Left hindlimb (tissue), 1 donor: ENCODE measurements around the gene DCX.

Experiments
- DNase-seq: peaks from one replicate; pipeline ENCODE4 v3.0.0-alpha.2; 2018

DCX gene

DNA sequence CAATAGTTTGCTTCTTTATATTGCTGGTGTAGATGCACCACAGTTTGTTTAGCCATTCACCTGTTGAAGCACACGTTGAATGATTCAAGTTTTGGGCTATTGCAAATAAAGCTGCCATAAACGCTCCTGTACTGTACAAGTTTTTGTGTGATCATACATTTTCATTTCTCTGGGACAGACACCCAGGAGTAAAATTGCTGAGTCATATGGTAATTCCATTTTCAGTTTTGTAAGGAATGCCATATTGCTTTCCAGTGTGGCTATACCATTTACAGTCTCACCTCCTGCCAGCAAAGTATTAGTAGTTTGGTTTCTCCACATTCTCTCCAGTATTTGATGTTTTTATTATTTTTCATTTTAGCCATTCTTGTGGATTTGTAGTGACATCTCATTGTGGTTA lies 109.7 kb downstream of the DCX start:
- DNase-seq = no peak

DNA sequence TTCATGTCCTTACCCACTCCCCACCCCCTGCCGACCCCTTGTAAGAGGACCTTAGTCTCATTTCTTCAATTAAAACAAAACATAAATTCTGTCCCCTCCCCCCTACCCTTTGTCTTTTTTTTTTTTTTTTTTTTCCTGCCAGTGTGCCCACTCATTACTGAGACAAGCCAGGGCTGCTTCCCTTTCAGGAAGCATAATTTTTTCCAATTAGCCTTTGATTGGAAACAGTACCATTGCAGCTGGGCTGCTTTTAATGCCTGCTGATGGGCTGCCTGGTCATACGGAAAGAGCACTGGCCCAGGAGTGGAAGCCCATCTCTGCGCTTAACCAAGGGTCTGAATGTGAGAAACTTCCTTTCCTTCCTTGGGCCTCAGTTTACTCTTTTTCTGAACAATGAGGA lies 123.2 kb downstream of the DCX start:
- DNase-seq = no peak

DNA sequence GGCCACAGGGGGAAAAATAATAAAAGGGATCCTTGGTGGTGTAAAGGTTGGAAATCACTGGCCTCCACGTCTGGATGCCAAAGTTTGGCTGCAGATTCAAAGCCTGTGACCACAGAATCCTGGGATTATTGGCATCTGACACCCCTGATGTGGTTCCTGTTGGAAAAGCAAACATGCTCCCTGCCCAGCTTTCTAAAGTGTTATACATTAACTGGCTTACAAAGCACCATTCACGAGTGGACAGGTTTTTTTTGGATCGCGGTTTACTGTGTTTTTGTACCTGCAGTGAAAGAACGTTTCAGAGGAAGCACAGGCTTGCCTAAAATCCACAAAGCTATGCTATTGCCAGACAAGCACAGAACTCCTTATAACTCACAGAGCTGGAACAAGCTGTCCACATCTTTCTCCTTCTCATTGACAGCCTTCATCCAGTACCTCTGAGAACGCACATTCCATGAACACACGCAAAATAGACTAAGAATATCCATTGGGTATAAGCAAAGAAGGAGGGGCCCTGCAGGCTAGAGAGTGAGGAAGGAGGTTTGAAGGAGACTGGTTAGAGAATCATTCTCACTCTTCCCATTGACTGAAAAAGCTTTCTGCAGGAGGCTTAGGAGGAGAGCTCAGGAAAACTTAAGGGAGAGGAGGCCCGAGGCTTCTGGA lies 127.2 kb downstream of the DCX start:
- DNase-seq = peak; percentile 56

DNA sequence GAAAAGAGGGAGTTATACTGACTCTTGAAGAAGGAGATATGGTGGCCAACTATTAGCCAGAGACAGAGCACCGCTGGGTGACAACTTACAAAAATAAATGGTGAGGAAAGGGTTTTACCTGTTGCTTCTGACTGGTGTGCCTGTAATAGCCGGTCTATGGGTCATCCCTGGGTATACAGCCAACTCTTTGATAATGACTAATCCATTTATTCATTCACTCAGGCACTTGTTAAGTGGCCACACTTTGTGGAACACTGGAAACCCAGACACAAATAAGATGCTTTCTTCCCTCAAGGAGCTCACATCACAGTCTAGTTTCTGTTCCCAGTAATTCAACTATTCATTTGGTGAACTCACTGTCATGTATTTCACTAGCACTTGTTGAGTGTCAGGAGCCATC lies 128.5 kb downstream of the DCX start:
- no peak for DNase-seq

DNA sequence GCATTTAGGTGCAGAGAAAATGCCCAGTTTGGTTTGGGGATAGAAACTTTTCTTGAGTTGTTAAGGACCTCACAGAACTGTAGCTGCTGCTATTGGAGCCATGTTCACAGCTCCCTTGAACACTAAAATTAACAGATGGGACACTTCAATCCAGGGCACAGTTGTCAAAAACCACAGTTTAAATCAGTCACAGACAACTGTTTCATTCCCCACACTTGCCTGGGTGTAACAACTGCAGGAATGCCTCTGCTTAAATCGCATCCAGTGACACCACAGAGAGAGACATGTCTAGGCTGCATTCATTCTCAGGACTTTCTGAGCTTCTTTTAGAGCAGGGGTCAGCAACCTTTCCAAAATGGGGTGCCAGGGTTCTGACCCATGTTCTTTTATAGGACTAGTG lies 129.0 kb downstream of the DCX start:
- DNase-seq = no peak

DNA sequence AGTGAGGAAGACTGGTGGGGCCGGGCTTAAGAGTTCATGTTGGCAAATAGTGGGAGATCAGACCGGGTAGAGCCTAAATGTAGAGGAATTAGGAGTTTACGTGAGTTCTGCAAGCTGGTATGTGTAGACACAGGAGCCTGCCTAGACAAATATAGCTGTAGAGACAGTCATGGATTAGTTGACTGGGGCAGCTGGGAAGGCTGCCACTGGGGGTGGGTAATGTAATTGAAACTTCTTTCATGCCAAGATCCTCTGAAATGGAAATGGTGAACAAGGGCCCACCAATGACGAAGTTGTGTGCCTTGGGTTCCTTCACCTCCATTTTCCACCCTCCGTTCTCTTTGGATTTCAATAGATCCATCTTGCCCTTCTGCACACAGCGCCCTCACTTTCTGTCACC lies 129.9 kb downstream of the DCX start:
- no peak for DNase-seq

DNA sequence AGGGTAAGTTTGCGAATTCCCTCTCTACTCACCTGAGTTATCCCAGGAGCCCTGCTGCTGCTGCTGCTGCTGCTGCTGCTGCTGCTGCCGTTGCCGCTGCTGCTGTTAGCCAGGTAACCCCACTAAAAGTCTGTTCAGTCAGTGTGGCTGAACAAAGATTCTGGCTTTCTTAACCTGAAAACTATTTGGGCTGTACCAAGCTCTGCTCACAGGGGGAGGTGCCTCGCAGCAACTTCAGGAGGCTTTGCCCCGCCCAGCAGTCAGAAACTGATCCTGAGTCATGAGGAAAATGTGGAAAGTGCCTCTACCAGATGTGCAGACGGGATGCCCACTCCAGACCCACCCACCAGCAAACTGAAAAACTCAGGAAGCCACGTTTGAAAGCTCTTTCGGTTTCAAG lies 141.7 kb downstream of the DCX start, which contains the start of gene CAPN6:
Gene CAPN6 (minus strand): TSS at position 145 of the 400 bp plus-strand sequence. CDS start 6,547 bp downstream, outside the sequence.
- peak; percentile 79 for DNase-seq

DNA sequence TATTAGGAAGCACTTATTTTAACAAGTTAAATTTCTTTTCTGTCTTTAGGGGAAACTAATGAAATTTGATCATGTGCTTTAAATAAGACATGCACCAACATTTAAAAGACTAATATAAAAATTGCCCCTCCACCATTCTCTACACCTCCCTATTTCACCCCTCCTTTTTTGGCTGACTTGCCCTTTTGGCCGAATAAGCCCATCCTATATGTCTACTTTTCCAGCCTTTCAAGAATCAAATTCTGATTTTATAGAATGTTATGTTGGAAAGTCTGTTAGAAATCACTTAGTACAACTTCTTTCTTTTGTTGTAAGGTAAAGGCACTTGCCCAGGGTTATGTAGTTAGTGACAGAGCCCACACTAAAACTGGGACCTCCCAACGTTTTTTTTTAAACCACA lies 143.5 kb downstream of the DCX start:
- no peak for DNase-seq

DNA sequence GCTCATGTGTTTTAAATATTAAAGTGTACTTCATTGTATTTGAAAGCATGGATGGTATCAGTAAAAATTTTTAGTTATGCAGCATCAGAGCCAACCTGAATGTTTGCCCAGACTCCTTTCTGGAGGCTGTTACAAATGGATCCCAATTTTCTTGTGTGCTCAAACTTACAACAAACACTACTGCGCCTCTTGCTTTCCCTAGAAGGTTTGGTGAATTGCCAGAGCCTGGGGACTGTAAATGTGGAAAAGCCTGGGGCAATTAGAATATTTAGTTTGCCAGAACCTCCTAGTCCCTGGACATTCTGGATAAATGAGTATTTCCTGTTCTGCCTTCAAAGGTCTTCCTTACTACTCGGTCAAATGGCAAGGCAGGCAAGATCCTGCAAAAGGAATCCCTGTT lies 146.5 kb downstream of the DCX start:
- DNase-seq = no peak

DNA sequence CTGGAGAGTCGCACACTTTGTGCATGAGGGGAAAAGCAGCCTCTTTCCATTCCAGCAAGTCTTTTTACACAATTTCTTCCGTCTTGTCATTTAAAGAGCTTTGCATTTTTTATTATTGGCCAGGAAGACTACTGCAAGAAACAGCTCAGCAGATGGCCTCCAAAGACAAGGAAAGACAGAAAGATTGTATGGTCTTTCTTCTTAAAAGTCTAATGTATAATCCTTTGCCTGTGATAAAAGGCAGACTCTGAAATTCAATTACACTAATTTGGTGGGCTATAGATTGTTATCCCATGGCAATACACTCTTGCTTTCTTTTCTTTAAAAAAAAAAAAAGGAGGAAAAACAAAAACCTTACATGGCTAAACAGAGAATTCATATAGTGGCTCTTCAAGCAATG lies 147.6 kb downstream of the DCX start:
- DNase-seq = no peak

DNA sequence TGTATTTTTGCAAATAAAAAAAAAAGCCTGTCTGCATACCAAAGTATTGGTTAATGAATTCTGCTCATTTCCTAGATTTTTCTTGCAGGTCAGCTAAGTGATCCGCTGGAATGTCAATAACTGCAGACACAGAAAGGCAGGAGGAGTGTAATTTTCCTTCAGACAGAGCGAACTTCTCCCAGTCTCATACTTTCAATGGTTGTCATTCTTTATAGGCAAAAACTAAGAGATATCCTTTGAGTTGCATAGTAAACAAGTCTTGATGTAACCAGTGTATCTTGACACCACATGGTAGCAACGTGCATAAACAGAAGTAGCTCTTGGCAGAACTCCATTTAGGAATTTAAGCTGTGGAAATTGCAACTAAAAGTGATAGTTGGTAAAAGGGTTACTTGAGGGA lies 149.9 kb downstream of the DCX start:
- no peak for DNase-seq

DNA sequence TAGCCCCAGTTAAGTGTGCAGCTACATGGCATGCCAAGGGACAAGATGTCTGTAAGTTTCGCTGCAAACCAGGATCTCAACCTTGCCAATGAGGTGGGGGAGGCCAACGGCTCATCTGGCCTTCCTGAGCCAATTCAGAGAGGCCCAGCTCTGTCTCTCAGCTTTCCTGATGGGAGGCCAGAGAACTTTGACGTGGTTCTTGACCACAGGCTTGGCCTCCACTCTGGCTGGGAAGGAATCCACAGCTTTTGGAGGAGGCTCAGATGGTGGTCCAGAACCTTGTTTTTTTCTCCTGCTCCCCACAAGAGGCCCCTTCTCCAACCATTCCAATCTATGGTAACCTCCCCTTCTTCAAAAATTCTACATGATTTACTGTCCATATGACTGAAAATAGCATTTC lies 151.5 kb downstream of the DCX start:
- peak; percentile 46 for DNase-seq

DNA sequence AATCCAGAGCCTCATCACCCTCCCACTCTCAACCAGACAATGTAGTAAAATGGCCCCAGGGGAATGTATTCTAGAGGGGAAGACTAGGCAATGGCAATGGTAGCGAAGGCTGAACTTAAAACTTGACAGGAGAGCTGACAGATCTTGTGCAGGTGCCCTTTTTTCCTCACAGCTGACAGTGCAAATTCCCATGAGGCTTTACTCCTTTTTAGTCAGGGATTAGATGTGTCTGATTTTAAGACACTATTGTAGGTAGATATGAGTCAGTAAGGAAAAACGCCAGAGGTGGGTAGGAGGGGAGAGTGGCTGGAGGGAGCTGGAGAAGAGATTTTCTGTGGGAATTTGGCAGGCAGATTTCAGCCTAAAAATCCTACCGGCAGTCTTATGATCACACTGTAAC lies 152.4 kb downstream of the DCX start:
- DNase-seq = no peak

DNA sequence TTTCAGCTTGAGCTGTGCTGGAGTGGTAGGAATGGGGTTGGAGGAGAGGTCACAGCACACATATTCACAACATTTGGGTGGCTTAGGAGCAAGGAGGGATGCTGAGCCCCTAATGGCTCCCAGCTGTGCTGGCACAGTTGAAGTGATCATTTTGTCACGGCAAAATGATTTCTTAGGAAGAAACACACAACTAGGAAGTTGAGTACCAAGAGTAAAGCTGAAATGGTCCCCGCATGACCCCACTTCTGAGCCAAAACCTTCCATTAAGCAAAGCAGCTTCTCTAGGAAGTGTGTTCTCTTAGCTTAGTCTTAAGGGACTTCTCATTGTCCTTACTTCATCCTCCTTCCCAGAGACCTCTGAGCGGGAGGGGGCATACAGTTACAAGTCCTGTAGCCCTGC lies 154.3 kb downstream of the DCX start:
- peak; percentile 36 for DNase-seq

DNA sequence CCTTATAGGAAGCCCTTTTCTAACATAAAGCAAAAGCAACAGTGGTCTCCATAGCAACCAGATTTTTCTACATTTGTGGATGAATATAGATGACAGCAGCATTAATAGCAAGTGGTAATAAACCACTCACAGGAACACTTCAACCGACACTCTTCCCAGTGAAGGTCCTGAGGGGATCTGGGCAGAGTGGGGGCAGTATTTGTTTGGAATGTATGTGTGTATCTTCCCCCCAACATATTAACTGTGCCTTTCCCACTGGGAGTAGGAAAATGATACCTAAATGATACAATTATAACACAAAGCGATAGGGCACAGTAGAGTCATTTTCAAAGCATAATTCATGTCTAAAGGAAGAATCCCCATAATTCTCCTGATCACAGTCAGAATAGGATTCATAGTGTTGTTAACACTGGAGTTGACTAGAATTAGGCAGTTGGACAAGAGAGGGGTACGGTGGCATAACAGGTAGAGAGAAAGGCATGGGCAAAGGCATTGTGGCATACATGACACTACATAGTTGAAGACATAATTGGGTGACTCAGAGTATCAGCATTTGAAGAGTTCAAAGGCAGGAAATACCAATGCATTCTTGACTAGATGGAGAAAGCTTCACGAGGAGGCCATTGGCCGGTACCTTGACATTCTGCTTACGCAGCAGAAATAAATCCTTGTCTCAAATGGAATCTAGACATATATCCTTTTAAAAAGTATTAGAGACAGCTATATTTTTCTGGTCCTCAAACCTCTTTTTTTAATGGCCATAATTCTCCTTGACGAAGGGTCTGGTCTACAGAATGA lies 156.9 kb downstream of the DCX start:
- DNase-seq = no peak

DNA sequence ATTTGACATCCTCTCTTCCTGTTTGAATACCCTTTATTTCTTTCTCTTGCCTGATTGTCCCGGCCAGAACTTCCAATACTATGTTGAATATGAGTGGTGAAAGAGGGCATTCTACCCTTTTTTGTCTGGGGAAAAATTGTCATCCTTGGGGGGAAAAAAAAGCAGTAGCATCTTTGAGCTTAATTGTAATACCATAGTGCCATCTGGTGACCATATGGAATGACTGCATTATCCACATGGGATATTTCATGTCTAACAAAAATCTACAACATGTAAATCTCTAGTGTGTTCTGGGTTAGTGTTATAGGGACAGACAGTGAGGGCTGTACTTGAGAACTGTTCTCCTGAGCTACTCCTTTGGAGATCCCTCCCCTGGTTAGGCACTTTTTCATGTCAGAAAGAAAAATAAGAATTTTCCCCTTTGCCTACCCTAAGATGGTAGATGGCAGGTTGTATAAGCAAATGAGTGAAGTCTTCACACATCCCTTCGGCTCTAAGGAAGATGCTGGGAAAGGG lies 167.7 kb downstream of the DCX start:
- DNase-seq = no peak
